Loucy (cell line): ENCODE data around the gene PLA2G2C.

Experiments used
- H2AFZ ChIP-seq: fragments of 200-600 bp; sonication (generic); 2 replicates; pipeline ENCODE4 v1.6.0; 2016; ENCODE audit warnings: antibody characterized with exemption, mild to moderate bottlenecking, low read length, moderate library complexity
- H3F3A ChIP-seq: fragments of 200-600 bp; 2 replicates; pipeline ENCODE4 v1.6.0; 2016; ENCODE audit warnings: antibody characterized with exemption, low read depth, mild to moderate bottlenecking
- H3K27me3 ChIP-seq: fragments of 200-600 bp; sonication (generic); 2 replicates; pipeline ENCODE4 v1.6.1; 2014; ENCODE audit warnings: low read length, mild to moderate bottlenecking; ENCODE audit not compliant: insufficient read depth, poor library complexity, severe bottlenecking
- H3K36me3 ChIP-seq: fragments of 200-600 bp; sonication (generic); 2 replicates; pipeline ENCODE4 v1.6.1; 2016; ENCODE audit warnings: low read length; ENCODE audit not compliant: insufficient read depth
- H3K4me1 ChIP-seq: fragments of 200-600 bp; sonication (generic); 2 replicates; pipeline ENCODE4 v1.5.1; 2014; ENCODE audit warnings: low read length, mild to moderate bottlenecking; ENCODE audit not compliant: insufficient read depth, poor library complexity, severe bottlenecking
- H3K4me2 ChIP-seq: fragments of 200-600 bp; sonication (generic); 2 replicates; pipeline ENCODE4 v1.6.0; 2014; ENCODE audit warnings: antibody characterized with exemption, low read length, low read depth, mild to moderate bottlenecking; ENCODE audit not compliant: poor library complexity, severe bottlenecking
- H3K4me3 ChIP-seq: fragments of 200-600 bp; sonication (generic); 2 replicates; pipeline ENCODE4 v1.5.1; 2014; ENCODE audit warnings: low read length, mild to moderate bottlenecking, mixed read lengths; ENCODE audit not compliant: poor library complexity, severe bottlenecking
- H3K79me2 ChIP-seq: fragments of 200-600 bp; sonication (generic); 2 replicates; pipeline ENCODE4 v1.6.1; 2014; ENCODE audit warnings: low read length; ENCODE audit not compliant: insufficient read depth
- H3K9ac ChIP-seq: fragments of 200-600 bp; sonication (generic); 2 replicates; pipeline ENCODE4 v1.6.0; 2014; ENCODE audit warnings: mild to moderate bottlenecking, low read depth, low read length, moderate library complexity; ENCODE audit not compliant: poor library complexity, severe bottlenecking
- H3K9me2 ChIP-seq: fragments of 200-600 bp; sonication (generic); replicated peaks from 2 replicates; pipeline ENCODE4 v1.6.1; 2016; ENCODE audit warnings: low read depth, low read length, mixed read lengths
- H3K9me3 ChIP-seq: fragments of 200-600 bp; sonication (generic); 2 replicates; pipeline ENCODE4 v1.6.1; 2014; ENCODE audit warnings: mild to moderate bottlenecking, antibody characterized with exemption, low read length, low read depth; ENCODE audit not compliant: insufficient read depth
- H4K20me1 ChIP-seq: fragments of 200-600 bp; sonication (generic); 2 replicates; pipeline ENCODE4 v1.6.0; 2014; ENCODE audit warnings: antibody characterized with exemption, low read length, mild to moderate bottlenecking; ENCODE audit not compliant: insufficient read depth, poor library complexity, severe bottlenecking
- CTCF ChIP-seq: fragments of 200-600 bp; sonication (generic); conservative IDR thresholded peaks from 2 replicates; pipeline ENCODE4 v1.5.1; 2014; ENCODE audit warnings: mild to moderate bottlenecking, antibody characterized with exemption, low read length
- EZH2phosphoT487 ChIP-seq: fragments of 200-600 bp; IDR thresholded peaks from 2 replicates; pipeline ENCODE4 v1.6.1; 2018; ENCODE audit warnings: antibody characterized with exemption, mild to moderate bottlenecking, moderate library complexity, borderline replicate concordance

The PLA2G2C gene, protein sequence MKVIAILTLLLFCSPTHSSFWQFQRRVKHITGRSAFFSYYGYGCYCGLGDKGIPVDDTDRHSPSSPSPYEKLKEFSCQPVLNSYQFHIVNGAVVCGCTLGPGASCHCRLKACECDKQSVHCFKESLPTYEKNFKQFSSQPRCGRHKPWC

GRCh38 chr1:20185834-20186782 lies at the start of gene PLA2G2C, which contains the start of gene UBXN10:
Gene PLA2G2C (minus strand): TSS chr1:20186518. CDS start chr1:20177363, 9,155 bp downstream.
Gene UBXN10 (plus strand): TSS chr1:20186096. CDS start chr1:20190562, 4,466 bp downstream.
- no peaks in the 10 kb centered on the region for H4K20me1 ChIP-seq
- no peaks in the 10 kb centered on the region for H3K9me2 ChIP-seq
- TF ChIP-seq EZH2phosphoT487 (no peak), CTCF (no peak)
- peak within 1 kb of the TSS; percentile 73 for H3K4me3 ChIP-seq
- H3K9me3 ChIP-seq = no peaks in the 10 kb centered on the region
- no peaks in the 10 kb centered on the region for H3K36me3 ChIP-seq
- H3K27me3 ChIP-seq = no peaks in the 10 kb centered on the region
- peak within 1 kb of the TSS; percentile 99 for H3K4me2 ChIP-seq
- H3K9ac ChIP-seq = peak within 1 kb of the TSS; percentile 64
- no peaks in the 10 kb centered on the region for H3F3A ChIP-seq
- H2AFZ ChIP-seq = peak within 1 kb of the TSS; percentile 75
- H3K4me1 ChIP-seq = peaks cover 42% of the 10 kb centered on the region
- H3K79me2 ChIP-seq = no peaks in the 10 kb centered on the region

DNA sequence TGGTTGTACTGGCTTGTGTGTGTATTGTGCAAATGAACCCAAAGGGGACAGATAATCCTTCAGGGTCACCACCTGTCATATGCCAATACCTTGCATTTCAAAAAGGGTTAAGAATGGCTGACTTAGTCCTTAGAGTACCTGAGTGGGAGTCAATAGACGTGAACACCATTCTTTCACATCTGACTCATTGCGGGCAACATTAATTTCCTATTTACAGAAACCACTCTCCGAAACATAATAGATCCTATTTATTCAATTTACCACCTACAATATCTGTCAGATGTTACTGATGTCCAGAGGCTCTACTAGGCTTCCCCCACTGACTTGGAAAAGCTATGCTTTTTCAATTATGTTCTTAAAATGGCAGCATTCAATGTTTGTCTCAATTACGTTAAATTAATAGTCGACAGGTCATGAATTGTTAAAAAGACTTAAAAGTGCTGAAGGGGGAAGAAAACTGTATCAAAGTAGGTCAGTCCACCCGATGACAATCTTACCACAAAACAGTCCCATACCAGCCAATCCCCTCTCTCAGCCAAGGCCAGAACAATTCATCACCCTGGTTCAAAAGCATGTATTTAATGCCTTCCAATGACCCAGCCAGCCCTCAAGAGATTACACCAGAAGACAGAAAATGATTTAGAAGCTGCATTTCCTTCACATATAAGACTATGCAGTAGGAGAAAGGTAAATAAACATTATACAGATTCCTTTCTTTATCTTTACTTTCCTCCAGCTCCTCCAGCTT lies 48.6 kb upstream of the PLA2G2C start:
- no peak overlapping the region for H3K4me2 ChIP-seq
- H3K9ac ChIP-seq = no peak overlapping the region
- no peaks in the 10 kb centered on the region for H3K9me3 ChIP-seq
- H4K20me1 ChIP-seq = no peaks in the 10 kb centered on the region
- H3K27me3 ChIP-seq = no peaks in the 10 kb centered on the region
- no peaks in the 10 kb centered on the region for H3K79me2 ChIP-seq
- H3K36me3 ChIP-seq = no peaks in the 10 kb centered on the region
- H2AFZ ChIP-seq = no peak overlapping the region
- no peak overlapping the region for H3K4me3 ChIP-seq
- H3K9me2 ChIP-seq = no peaks in the 10 kb centered on the region
- TF ChIP-seq CTCF (no peak), EZH2phosphoT487 (no peak)
- H3F3A ChIP-seq = no peaks in the 10 kb centered on the region
- no peaks in the 10 kb centered on the region for H3K4me1 ChIP-seq

DNA sequence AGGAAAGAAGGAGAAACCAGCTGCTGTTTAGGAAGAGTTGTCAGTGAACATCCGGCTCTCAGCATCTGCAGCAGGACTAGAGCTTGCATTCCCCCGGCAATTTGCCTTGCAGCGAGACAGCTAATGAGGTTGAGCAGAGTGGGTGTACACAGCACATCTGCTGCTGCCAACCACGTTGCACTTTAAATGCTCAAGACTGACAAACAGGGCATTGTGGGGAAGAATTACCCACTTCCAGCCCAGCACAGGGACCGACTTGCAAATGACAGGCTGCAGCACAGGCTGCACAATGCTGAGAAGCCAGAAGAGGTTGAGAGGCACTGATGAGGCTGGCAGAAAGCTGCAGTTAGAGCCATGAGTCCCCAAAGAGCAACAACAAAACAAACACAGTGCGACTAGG lies 47.5 kb upstream of the PLA2G2C start:
- H3K9me2 ChIP-seq = no peaks in the 10 kb centered on the region
- H3K4me3 ChIP-seq = no peak overlapping the region
- H4K20me1 ChIP-seq = no peaks in the 10 kb centered on the region
- TF ChIP-seq CTCF (no peak), EZH2phosphoT487 (no peak)
- H3K9me3 ChIP-seq = no peaks in the 10 kb centered on the region
- no peak overlapping the region for H3K9ac ChIP-seq
- no peaks in the 10 kb centered on the region for H3K27me3 ChIP-seq
- H3K79me2 ChIP-seq = no peaks in the 10 kb centered on the region
- H3K4me1 ChIP-seq = no peaks in the 10 kb centered on the region
- H3K36me3 ChIP-seq = no peaks in the 10 kb centered on the region
- no peak overlapping the region for H3K4me2 ChIP-seq
- no peaks in the 10 kb centered on the region for H3F3A ChIP-seq
- H2AFZ ChIP-seq = no peak overlapping the region
